Psoas muscle (tissue), 8 donors: ENCODE data around the gene S1PR4. TPM values are rescaled to one million over a fixed set of nuclear protein-coding genes. Genes with fewer than 3 reads are reported as not detected.

Experiments used
- ATAC-seq, 4 donors: fragments of 200-7000 bp; cut with Tn5 transposase; one replicate each; pipeline ENCODE4 v1.9.1; 2020; ENCODE audit warnings: moderate library complexity in 3 of 4, mild to moderate bottlenecking in 2 of 4
- DNase-seq, 2 donors: peaks; one replicate each; pipeline ENCODE4 v3.0.0-alpha.2; 2020
- H3K27ac ChIP-seq: fragments of 200-600 bp; one replicate; pipeline ENCODE4 v1.8.0; 2022
- H3K27me3 ChIP-seq, 3 donors: fragments of 200-600 bp in 1 of 3; one replicate each; pipeline versions ENCODE4 v1.6.1 to v1.8.0; 2013 to 2022; ENCODE audit warnings: low read length in 2 of 3, mild to moderate bottlenecking in 2 of 3, moderate library complexity in 1 of 3; ENCODE audit not compliant: insufficient read depth in 3 of 3
- H3K36me3 ChIP-seq, 2 donors: fragments of 200-600 bp in 1 of 2; one replicate each; pipeline versions ENCODE4 v1.6.1 to v1.8.0; 2013 to 2022; ENCODE audit warnings: low read depth in 1 of 2, mild to moderate bottlenecking in 1 of 2, moderate library complexity in 1 of 2; ENCODE audit not compliant: insufficient read depth in 1 of 2
- H3K4me1 ChIP-seq: fragments of 200-600 bp; one replicate; pipeline ENCODE4 v1.8.0; 2022
- H3K4me3 ChIP-seq: fragments of 200-600 bp; one replicate; pipeline ENCODE4 v1.8.0; 2022; ENCODE audit warnings: mild to moderate bottlenecking
- H3K9me3 ChIP-seq: fragments of 200-600 bp; one replicate; pipeline ENCODE4 v1.8.0; 2022
- WGBS, 3 donors: extraction: QIAGEN DNeasy Blood & Tissue Kit; methylation state at CpG; one replicate each; pipeline versions ENCODE4 v1.1.6 to v1.1.7; 2013; 5-methylcytosine and 5-hydroxymethylcytosine counted together
- intact Hi-C, 2 donors: fragments of 100-400 bp; cut with DNase I; formaldehyde crosslinking; loops; one replicate each; pipeline versions ENCODE4 v1.11.0 to v1.14.2; 2022
- polyA plus RNA-seq, 3 donors: library from polyadenylated mRNA; stranded (reverse); fragments of 200-250 nt; gene quantifications; one replicate each; pipeline ENCODE4 v1.2.3, GENCODE V29; 2013
- total RNA-seq, 4 donors: library from RNA; stranded (reverse); fragmentation: NEBNext Ultra II Directional in 2 of 4; extraction: Animal tissue kit (Norgen Biotek cat#: 25700) in 2 of 4; gene quantifications; one replicate each; pipeline versions ENCODE4 v1.2.1 to v1.2.4, GENCODE V29; 2021 to 2023
- TF ChIP-seq, protein P1 (sequence below): fragments of 200-600 bp; IDR thresholded peaks from one replicate; pipeline ENCODE4 v1.8.0; 2022; ENCODE audit warnings: antibody characterized with exemption
- donor health status: healthy with polysubstance abuse.
- donor health status: DM: no; HTN: no; CAD: no; lungs with moderate emphysema.
- donor health status: Bipolar disorder and iron deficiency.
- donor health status: healthy.
- donor health status: DM: yes; HTN: yes; CAD: no.
- donor health status: DM: no; HTN: no; CAD: no.
- donor health status: DM: no; HTN: no; CAD: no.
- donor health status: DM: yes; HTN: yes; CAD: no.

Gene S1PR4
- total and polyA plus RNA-seq, 7 donors, result 0.40 to 0.94 (median 0.75) TPM

DNA sequence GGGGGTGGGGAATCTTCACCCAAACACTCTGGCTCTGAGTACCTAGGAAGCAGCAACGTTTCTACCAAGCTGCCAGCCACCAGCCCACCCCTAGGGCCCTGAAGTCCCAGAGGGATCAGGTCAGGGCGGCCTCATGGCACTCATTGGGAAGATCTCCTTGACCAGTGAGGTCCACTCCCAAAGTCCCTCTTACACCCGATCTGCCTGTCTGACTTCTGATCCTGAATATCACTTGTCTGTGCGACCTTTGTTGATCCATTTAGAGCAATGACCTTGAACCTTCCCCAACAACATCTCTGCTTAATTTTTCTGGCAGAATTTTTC is 44.8 kb upstream of the S1PR4 start:
- H3K27me3 ChIP-seq, result peaks cover 0 to 2% (median 0%) of the 10 kb centered on the region in 3 donors
- DNase-seq (no peak), ATAC-seq (no peak)
- TF ChIP-seq, protein P1, sequence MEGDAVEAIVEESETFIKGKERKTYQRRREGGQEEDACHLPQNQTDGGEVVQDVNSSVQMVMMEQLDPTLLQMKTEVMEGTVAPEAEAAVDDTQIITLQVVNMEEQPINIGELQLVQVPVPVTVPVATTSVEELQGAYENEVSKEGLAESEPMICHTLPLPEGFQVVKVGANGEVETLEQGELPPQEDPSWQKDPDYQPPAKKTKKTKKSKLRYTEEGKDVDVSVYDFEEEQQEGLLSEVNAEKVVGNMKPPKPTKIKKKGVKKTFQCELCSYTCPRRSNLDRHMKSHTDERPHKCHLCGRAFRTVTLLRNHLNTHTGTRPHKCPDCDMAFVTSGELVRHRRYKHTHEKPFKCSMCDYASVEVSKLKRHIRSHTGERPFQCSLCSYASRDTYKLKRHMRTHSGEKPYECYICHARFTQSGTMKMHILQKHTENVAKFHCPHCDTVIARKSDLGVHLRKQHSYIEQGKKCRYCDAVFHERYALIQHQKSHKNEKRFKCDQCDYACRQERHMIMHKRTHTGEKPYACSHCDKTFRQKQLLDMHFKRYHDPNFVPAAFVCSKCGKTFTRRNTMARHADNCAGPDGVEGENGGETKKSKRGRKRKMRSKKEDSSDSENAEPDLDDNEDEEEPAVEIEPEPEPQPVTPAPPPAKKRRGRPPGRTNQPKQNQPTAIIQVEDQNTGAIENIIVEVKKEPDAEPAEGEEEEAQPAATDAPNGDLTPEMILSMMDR, result no peak
- H3K9me3 ChIP-seq, result no peaks in the 10 kb centered on the region
- H3K27ac ChIP-seq, result no peak overlapping the region
- intact Hi-C loops, result no loop called here
- H3K4me1 ChIP-seq, result no peaks in the 10 kb centered on the region
- 60 to 71% (median 66%) methylated on average over 4 of the region's 4 CpGs for WGBS, 3 donors
- H3K36me3 ChIP-seq, result no peaks in the 10 kb centered on the region
- H3K4me3 ChIP-seq, result no peak overlapping the region

DNA sequence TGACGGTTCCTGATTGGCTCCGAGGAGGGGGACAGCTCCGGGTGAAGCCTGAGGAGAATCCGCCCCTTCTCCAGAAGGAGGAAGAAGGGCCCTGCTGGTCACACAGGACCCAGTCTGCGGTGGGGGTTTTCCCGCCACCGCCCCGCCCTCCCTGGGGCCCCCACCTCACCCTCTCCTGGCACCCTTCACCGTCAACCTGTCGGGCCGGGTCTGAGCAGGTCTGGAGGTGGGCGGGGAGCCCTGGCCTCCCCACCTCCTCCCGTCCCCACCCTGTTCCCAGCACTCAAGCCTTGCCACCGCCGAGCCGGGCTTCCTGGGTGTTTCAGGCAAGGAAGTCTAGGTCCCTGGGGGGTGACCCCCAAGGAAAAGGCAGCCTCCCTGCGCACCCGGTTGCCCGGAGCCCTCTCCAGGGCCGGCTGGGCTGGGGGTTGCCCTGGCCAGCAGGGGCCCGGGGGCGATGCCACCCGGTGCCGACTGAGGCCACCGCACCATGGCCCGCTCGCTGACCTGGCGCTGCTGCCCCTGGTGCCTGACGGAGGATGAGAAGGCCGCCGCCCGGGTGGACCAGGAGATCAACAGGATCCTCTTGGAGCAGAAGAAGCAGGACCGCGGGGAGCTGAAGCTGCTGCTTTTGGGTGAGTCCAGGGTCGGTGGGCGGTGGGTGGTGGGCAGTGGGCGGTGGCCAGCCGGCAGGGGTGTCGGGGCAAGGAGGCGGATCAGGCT is 42.4 kb upstream of the S1PR4 start, which contains the start of gene GNA15:
Gene GNA15, plus strand, starts transcription at position 73 of the 723 bp plus-strand sequence. Its CDS starts 418 bp downstream, at position 491.
- H3K4me3 ChIP-seq, result peak within 1 kb of the TSS; percentile 48
- no peaks in the 10 kb centered on the region for H3K9me3 ChIP-seq
- TF ChIP-seq, protein P1, result no peak
- intact Hi-C loops, result no loop called here
- no peaks in the 10 kb centered on the region for H3K4me1 ChIP-seq
- DNase-seq, result no peak
- H3K27ac ChIP-seq, result no peak within 1 kb of the TSS
- no peak for ATAC-seq
- peaks cover 0 to 2% (median 0%) of the 10 kb centered on the region in 3 donors for H3K27me3 ChIP-seq
- H3K36me3 ChIP-seq, result no peaks in the 10 kb centered on the region
- 71 to 72% (median 72%) methylated on average over 36 to 40 of the region's 40 CpGs for WGBS, 3 donors

DNA sequence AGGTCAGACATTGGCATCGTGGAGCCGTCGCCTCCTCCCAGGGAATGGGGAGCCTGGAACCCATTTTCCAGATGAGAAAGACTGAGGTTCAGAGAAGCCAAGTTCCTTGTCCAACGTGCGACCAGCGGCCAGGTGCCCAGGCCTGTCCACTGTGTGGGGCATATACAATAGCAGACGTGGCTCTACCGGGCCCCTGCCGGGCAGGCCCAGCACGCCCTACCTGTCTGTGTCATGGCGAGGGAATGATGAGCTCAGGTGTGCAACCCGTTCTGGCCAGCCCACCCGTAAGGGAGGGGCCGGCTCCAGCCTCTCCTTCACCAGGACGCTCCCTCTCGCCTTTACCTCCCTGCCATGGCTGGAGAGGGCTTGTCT is 41.9 kb upstream of the S1PR4 start:
- Histone ChIP-seq H3K27ac (no peak overlapping the region), H3K27me3 (peaks cover 0 to 2% (median 0%) of the 10 kb centered on the region in 3 donors), H3K4me3 (peak overlapping the region; percentile 48), H3K9me3 (no peaks in the 10 kb centered on the region), H3K36me3 (no peaks in the 10 kb centered on the region), H3K4me1 (no peaks in the 10 kb centered on the region)
- ATAC-seq, result no peak
- intact Hi-C loops, result no loop called here
- DNase-seq, result no peak
- TF ChIP-seq, protein P1, result no peak
- 74 to 83% (median 78%) methylated on average over 13 to 16 of the region's 16 CpGs for WGBS, 3 donors

DNA sequence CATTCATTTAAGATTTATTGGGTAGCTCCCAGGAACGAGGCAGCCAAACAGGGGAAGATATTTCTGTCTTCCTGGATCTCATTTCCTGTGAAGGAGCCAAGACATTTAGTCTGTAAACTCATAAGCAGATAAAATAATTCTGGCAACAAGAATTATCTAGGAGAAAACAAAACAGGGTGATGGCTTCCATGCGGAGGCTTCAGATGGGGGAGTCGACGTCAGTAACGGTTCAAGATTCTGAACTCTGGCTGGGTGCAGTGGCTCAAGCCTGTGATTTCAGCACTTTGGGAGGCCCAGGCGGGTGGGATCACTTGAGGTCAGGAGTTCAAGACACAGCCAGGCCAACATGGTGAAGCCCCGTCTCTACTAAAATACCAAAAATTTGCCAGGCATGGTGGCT is 41.5 kb upstream of the S1PR4 start:
- no peak overlapping the region for H3K27ac ChIP-seq
- peak overlapping the region; percentile 48 for H3K4me3 ChIP-seq
- peaks cover 0 to 2% (median 0%) of the 10 kb centered on the region in 3 donors for H3K27me3 ChIP-seq
- intact Hi-C loops, result no loop called here
- DNase-seq, result no peak
- H3K36me3 ChIP-seq, result no peaks in the 10 kb centered on the region
- WGBS, 3 donors, result 37 to 46% (median 43%) methylated on average over 7 of the region's 7 CpGs
- H3K4me1 ChIP-seq, result no peaks in the 10 kb centered on the region
- TF ChIP-seq, protein P1, result no peak
- H3K9me3 ChIP-seq, result no peaks in the 10 kb centered on the region
- ATAC-seq, result no peak

DNA sequence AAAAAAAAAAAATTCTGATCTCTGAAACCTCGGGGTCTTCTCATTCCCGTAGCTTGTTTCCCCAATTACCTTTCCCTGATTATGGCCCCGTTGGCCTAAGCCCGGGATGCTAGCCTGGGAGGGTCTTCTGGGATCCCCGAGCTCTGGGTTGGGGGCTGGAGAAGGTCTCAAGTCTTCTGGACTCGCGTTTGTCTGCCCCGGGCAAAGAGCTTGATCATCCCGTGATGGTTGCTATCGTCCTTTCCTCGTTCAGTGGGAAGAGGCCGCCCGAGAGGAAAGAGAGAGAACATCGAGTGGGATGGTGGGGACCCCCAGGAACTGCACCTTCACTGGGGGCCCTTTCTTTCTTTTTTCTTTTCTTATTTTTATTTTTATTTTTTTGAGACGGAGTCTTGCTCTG is 40.3 kb upstream of the S1PR4 start:
- TF ChIP-seq, protein P1, result no peak
- no peak for ATAC-seq
- Histone ChIP-seq H3K27ac (no peak overlapping the region), H3K27me3 (peaks cover 0 to 2% (median 0%) of the 10 kb centered on the region in 3 donors), H3K4me3 (no peak overlapping the region), H3K4me1 (no peaks in the 10 kb centered on the region), H3K36me3 (no peaks in the 10 kb centered on the region), H3K9me3 (no peaks in the 10 kb centered on the region)
- 73 to 83% (median 77%) methylated on average over 15 of the region's 15 CpGs for WGBS, 3 donors
- DNase-seq, result no peak
- intact Hi-C loops, result no loop called here
